A549 (cell line): ENCODE data around the gene IL1A. TPM values are rescaled to one million over a fixed set of nuclear protein-coding genes. Genes with fewer than 3 reads are reported as not detected.
A peak's percentile ranks its signal among the peaks of the same experiment; 100 is the strongest.

ENCODE experiments used
- ATAC-seq, 2 experiments: fragments of 200-7000 bp in 1 of 2; fragments of >200 bp in 1 of 2; cut with Nextera tagmentation in 1 of 2; cut with Tn5 transposase in 1 of 2; 3 replicates each; pipeline versions ENCODE4 v1.8.0 to v1.9.1; 2018 to 2020; ENCODE audit warnings: mild to moderate bottlenecking in 1 of 2, moderate library complexity in 1 of 2
- CTCF ChIA-PET: fragments of 300-600 bp; sonication (Branson Sonifier 250); formaldehyde crosslinking; extraction: SDS; loops from one replicate; lab custom pipeline; 2021; ENCODE audit warnings: antibody characterized with exemption, inconsistent platforms; lab: Yijun Ruan, JAX
- POLR2A ChIA-PET: fragments of 350-600 bp; formaldehyde crosslinking; extraction: SDS; loops from one replicate; lab custom pipeline; 2021; ENCODE audit warnings: antibody characterized with exemption, inconsistent platforms; lab: Yijun Ruan, JAX
- DNase-seq, 2 experiments: peaks; one replicate each; pipeline versions ENCODE4 v3.0.0 to v3.0.0-alpha.2; 2011 to 2016; ENCODE audit warnings: low read depth in 1 of 2, low spot score in 1 of 2
- FAIRE-seq: peaks from 2 replicates; lab custom pipeline; 2011; peaks lifted over from hg19 to GRCh38; lab: Jason Lieb, UNC
- H3K27ac ChIP-seq, 2 experiments: fragments of >200 bp; sonication (Bioruptor Twin); formaldehyde crosslinking; 3 replicates each; pipeline ENCODE4 v1.5.1; 2016 to 2017
- H3K4me1 ChIP-seq: fragments of >200 bp; sonication (Bioruptor Twin); formaldehyde crosslinking; 3 replicates; pipeline ENCODE4 v1.6.1; 2016
- H3K4me2 ChIP-seq: fragments of >200 bp; sonication (Bioruptor Twin); formaldehyde crosslinking; 3 replicates; pipeline ENCODE4 v1.6.1; 2016
- H3K4me3 ChIP-seq: fragments of >200 bp; sonication (Bioruptor Twin); formaldehyde crosslinking; 3 replicates; pipeline ENCODE4 v1.5.1; 2016
- H3K9me3 ChIP-seq: fragments of >200 bp; sonication (Bioruptor Twin); formaldehyde crosslinking; 3 replicates; pipeline ENCODE4 v1.6.1; 2016
- CBX2 ChIP-seq: fragments of 200-600 bp; sonication (generic); IDR thresholded peaks from 2 replicates; pipeline ENCODE4 v1.6.1; 2016; ENCODE audit warnings: low read depth, mild to moderate bottlenecking, borderline replicate concordance
- CTCF ChIP-seq: fragments of >200 bp; sonication (Bioruptor Twin); formaldehyde crosslinking; IDR thresholded peaks from 3 replicates; pipeline ENCODE4 v1.5.1; 2016
- E2F6 ChIP-seq: IDR thresholded peaks from 2 replicates; pipeline ENCODE4 v1.6.1; 2012; ENCODE audit warnings: low read depth, borderline replicate concordance
- EHF ChIP-seq: fragments of 250-450 bp; sonication (Bioruptor Pico); IDR thresholded peaks from 2 replicates; pipeline ENCODE4 v1.5.0; 2020; ENCODE audit warnings: mild to moderate bottlenecking
- EHMT2 ChIP-seq: fragments of 200-600 bp; sonication (generic); IDR thresholded peaks from 2 replicates; pipeline ENCODE4 v1.6.1; 2016; ENCODE audit warnings: antibody characterized with exemption, low read depth, mild to moderate bottlenecking, moderate library complexity
- EP300 ChIP-seq, 2 experiments: fragments of >200 bp; sonication (Bioruptor Twin); formaldehyde crosslinking; IDR thresholded peaks; 2 replicates in 1 of 2; 3 replicates in 1 of 2; pipeline ENCODE4 v1.6.1; 2016 to 2017
- ESRRA ChIP-seq: fragments of 150-350 bp; IDR thresholded peaks from 2 replicates; pipeline ENCODE4 v1.6.1; 2014; ENCODE audit warnings: mild to moderate bottlenecking, low read length, borderline replicate concordance
- FOSL2 ChIP-seq, 2 experiments: fragments of 450-650 bp in 1 of 2; fragments of >200 bp in 1 of 2; sonication (Bioruptor Twin) in 1 of 2; formaldehyde crosslinking; IDR thresholded peaks; 2 replicates each; pipeline versions ENCODE4 v1.5.0 to v1.6.1; 2016 to 2020; ENCODE audit warnings: mild to moderate bottlenecking in 1 of 2, moderate library complexity in 1 of 2
- HES2 ChIP-seq: fragments of >200 bp; sonication (Bioruptor Twin); formaldehyde crosslinking; IDR thresholded peaks from 2 replicates; pipeline ENCODE4 v1.6.1; 2016
- HOXB13 ChIP-seq: fragments of 250-450 bp; sonication (Bioruptor Pico); IDR thresholded peaks from 2 replicates; pipeline ENCODE4 v1.5.0; 2020; ENCODE audit warnings: low read depth, mild to moderate bottlenecking, moderate library complexity
- KDM5A ChIP-seq: fragments of 200-600 bp; sonication (generic); IDR thresholded peaks from 2 replicates; pipeline ENCODE4 v1.6.1; 2016; ENCODE audit warnings: antibody characterized with exemption, mild to moderate bottlenecking
- MAZ ChIP-seq: fragments of 150-350 bp; IDR thresholded peaks from 2 replicates; pipeline ENCODE4 v1.6.1; 2014; ENCODE audit warnings: antibody characterized with exemption, low read depth, low read length, borderline replicate concordance
- NPAS2 ChIP-seq: fragments of 250-450 bp; sonication (Bioruptor Pico); IDR thresholded peaks from 2 replicates; pipeline ENCODE4 v1.8.0; 2022; ENCODE audit warnings: mild to moderate bottlenecking, moderate library complexity, borderline replicate concordance
- RAD21 ChIP-seq, 2 experiments: fragments of >200 bp in 1 of 2; sonication (Bioruptor Twin) in 1 of 2; formaldehyde crosslinking in 1 of 2; IDR thresholded peaks in 1 of 2; conservative IDR thresholded peaks in 1 of 2; 2 replicates in 1 of 2; 3 replicates in 1 of 2; pipeline ENCODE4 v1.6.1; 2012 to 2018; ENCODE audit warnings: inconsistent platforms in 1 of 2
- SMC3 ChIP-seq: fragments of >200 bp; sonication (Bioruptor Twin); formaldehyde crosslinking; IDR thresholded peaks from 3 replicates; pipeline ENCODE4 v1.6.1; 2018; ENCODE audit warnings: inconsistent platforms
- TFCP2L1 ChIP-seq: fragments of 250-450 bp; sonication (Bioruptor Pico); IDR thresholded peaks from 2 replicates; pipeline ENCODE4 v1.5.0; 2021; ENCODE audit warnings: mild to moderate bottlenecking
- USF2 ChIP-seq: fragments of 450-650 bp; IDR thresholded peaks from 2 replicates; pipeline ENCODE4 v1.6.1; 2014; ENCODE audit warnings: antibody characterized with exemption
- ZFP36 ChIP-seq: fragments of 450-650 bp; IDR thresholded peaks from 2 replicates; pipeline ENCODE4 v1.6.1; 2014; ENCODE audit warnings: borderline replicate concordance; ENCODE audit not compliant: partially characterized antibody
- WGBS: methylation state at CpG from one replicate; pipeline ENCODE4 v1.1.6; 2017; ENCODE audit errors: missing lambda C conversion rate; 5-methylcytosine and 5-hydroxymethylcytosine counted together
- polyA plus RNA-seq, 4 experiments: library from polyadenylated mRNA; depleted of rRNA in 3 of 4; stranded (reverse); fragments of >200 nt; fragmentation: RNase III in 1 of 4; extraction: RNeasy Plus Mini Kit Qiagen cat#74134 plus additional on column Dnase treatment in 1 of 4; gene quantifications; 2 replicates in 3 of 4; 3 replicates in 1 of 4; pipeline ENCODE4 v1.2.3, GENCODE V29; 2011 to 2017

IL1A gene
- polyA plus RNA-seq, 2 of the 4 experiments (the other 2 are of a cell fraction) = 0.25 TPM; not detected in 1

GRCh38 chr2:112725545-112726457 lies 58.5 kb downstream of the IL1A start:
- 84% methylated on average over 9 of the region's 15 CpGs for WGBS
- ATAC-seq = peak; percentile 10 to 22; a peak in 4 of 6 replicates
- no peak overlapping the region for H3K4me3 ChIP-seq
- H3K27ac ChIP-seq = peak overlapping the region; percentile 81 to 86
- peak overlapping the region; percentile 63 for H3K4me2 ChIP-seq
- H3K4me1 ChIP-seq = peaks cover 21% of the 10 kb centered on the region
- FAIRE-seq = no peak
- H3K9me3 ChIP-seq = no peaks in the 10 kb centered on the region
- no peak for DNase-seq
- CTCF ChIA-PET = interaction anchor here (0.6 to 13.7 kb wide), 46 partner anchors 8 to 862 kb away, joined by 3 to 343 read pairs (median 9); partner anchors contain the start of genes CHCHD5 and SLC20A1
- TF ChIP-seq E2F6 (no peak), ESRRA (no peak), HES2 (no peak), ZFP36 (peak; percentile 26), USF2 (peak; percentile 60)
- POLR2A ChIA-PET = interaction anchor here (0.7 to 2.9 kb wide), 6 partner anchors 74 to 141 kb away, joined by 3 to 18 read pairs (median 4); partner anchors contain the start of genes CHCHD5 and SLC20A1

- no peak overlapping the region for H3K4me3 ChIP-seq
- CTCF ChIA-PET = interaction anchor here (0.9 to 13.7 kb wide), 23 partner anchors 9 to 245 kb away, joined by 3 to 343 read pairs (median 23); partner anchors contain the start of genes CHCHD5 and SLC20A1
- FAIRE-seq (no peak), ATAC-seq (peak; percentile 32 to 71; a peak in 4 of 6 replicates), DNase-seq (peak; percentile 46 to 51)
- TF ChIP-seq TFCP2L1 (CRISPR knock-in tag) (no peak), NPAS2 (no peak), RAD21 (conservative IDR thresholded peaks at IDR 0.05 in 1 of 2, IDR thresholded peaks at IDR 0.05 in 1 of 2) (peak; percentile 51 to 55), KDM5A (no peak), SMC3 (peak; percentile 71), CTCF (peak; percentile 50)
- WGBS = 65% methylated on average over 17 of the region's 21 CpGs
- H3K27ac ChIP-seq = peak overlapping the region; percentile 81 to 86; a peak in 5 of 6 replicates
- no peak overlapping the region for H3K4me2 ChIP-seq
- peaks cover 21% of the 10 kb centered on the region for H3K4me1 ChIP-seq
- no peaks in the 10 kb centered on the region for H3K9me3 ChIP-seq
- POLR2A ChIA-PET = interaction anchor here (0.7 to 1.7 kb wide), 4 partner anchors 73 to 140 kb away, joined by 3 to 6 read pairs (median 4); partner anchors contain the start of genes CHCHD5 and SLC20A1
These were observed 59.4 kb downstream of the IL1A start for GRCh38 chr2:112724591-112725525.

GRCh38 chr2:112723995-112724394 lies 60.3 kb downstream of the IL1A start:
- ATAC-seq (no peak), FAIRE-seq (no peak), DNase-seq (no peak)
- peaks cover 21% of the 10 kb centered on the region for H3K4me1 ChIP-seq
- POLR2A ChIA-PET = no interaction called here
- H3K4me2 ChIP-seq = no peak overlapping the region
- H3K4me3 ChIP-seq = no peak overlapping the region
- CTCF ChIA-PET = interaction anchor here (0.9 to 13.7 kb wide), 11 partner anchors 9 to 218 kb away, joined by 3 to 343 read pairs (median 55); partner anchors contain the start of gene CHCHD5
- 94% methylated on average over 5 of the region's 8 CpGs for WGBS
- peak overlapping the region; percentile 81 to 86; a peak in 4 of 6 replicates for H3K27ac ChIP-seq
- no peaks in the 10 kb centered on the region for H3K9me3 ChIP-seq
- TF ChIP-seq E2F6 = no peak
- TF ChIP-seq RAD21 (conservative IDR thresholded peaks at IDR 0.05 in 1 of 2, IDR thresholded peaks at IDR 0.05 in 1 of 2) = no peak
- TF ChIP-seq MAZ = no peak
- no peak for TF ChIP-seq HOXB13
- TF ChIP-seq EHF (CRISPR knock-in tag) = no peak
- TF ChIP-seq FOSL2 (IDR thresholded peaks at IDR 0.05) = no peak
- TF ChIP-seq FOSL2 (CRISPR knock-in tag; IDR thresholded peaks at IDR 0.05) = no peak
- no peak for TF ChIP-seq EP300 (IDR thresholded peaks at IDR 0.05)
- TF ChIP-seq EHMT2 = no peak
- no peak for TF ChIP-seq CTCF
- no peak for TF ChIP-seq CBX2
